IMR-90 (cell line): ENCODE data around the gene LRRC4C. TPM values are rescaled to one million over a fixed set of nuclear protein-coding genes. Genes with fewer than 3 reads are reported as not detected.

ENCODE experiments used
- ATAC-seq: fragments of 200-7000 bp; cut with Tn5 transposase; 2 replicates; pipeline ENCODE4 v1.9.1; 2020; ENCODE audit warnings: low read depth, mild to moderate bottlenecking, moderate library complexity
- BruUV-seq: library from RNA; stranded (reverse); fragments of 400-500 nt; replicated peaks from 2 replicates; lab custom pipeline; 2021; lab: Mats Ljungman, UMichigan
- CTCF ChIA-PET: fragments of 300-600 bp; formaldehyde crosslinking; extraction: SDS; loops from one replicate; lab custom pipeline; 2021; ENCODE audit warnings: antibody characterized with exemption; lab: Yijun Ruan, JAX
- POLR2A ChIA-PET: fragments of 300-600 bp; sonication (Branson Sonifier 250); formaldehyde crosslinking; loops from one replicate; lab custom pipeline; 2022; ENCODE audit warnings: antibody characterized with exemption; ENCODE audit not compliant: unreplicated experiment; lab: Charles Lee
- DNase-seq: peaks from one replicate; pipeline ENCODE4 v3.0.0; 2013
- H2AFZ ChIP-seq: replicated peaks from 2 replicates; pipeline ENCODE3; 2013; ENCODE audit warnings: low read length, mild to moderate bottlenecking; ENCODE audit not compliant: poor library complexity
- H2AK5ac ChIP-seq: 2 replicates; pipeline ENCODE4 v1.6.1; 2013; ENCODE audit warnings: low read depth, low read length, inconsistent platforms
- H2AK9ac ChIP-seq: replicated peaks from 2 replicates; pipeline ENCODE3; 2013; ENCODE audit warnings: mild to moderate bottlenecking, low read depth, low read length, moderate library complexity; ENCODE audit not compliant: poor library complexity
- H2BK120ac ChIP-seq: 2 replicates; pipeline ENCODE4 v1.6.1; 2013; ENCODE audit warnings: low read depth, low read length, inconsistent platforms
- H2BK15ac ChIP-seq: 3 replicates; pipeline ENCODE4 v1.6.1; 2013; ENCODE audit warnings: low read depth, low read length, inconsistent platforms
- H2BK20ac ChIP-seq: 2 replicates; pipeline ENCODE4 v1.6.1; 2013; ENCODE audit warnings: low read depth, mild to moderate bottlenecking, inconsistent platforms, low read length, moderate library complexity
- H2BK5ac ChIP-seq: 2 replicates; pipeline ENCODE4 v1.6.1; 2013; ENCODE audit warnings: mild to moderate bottlenecking, low read depth, low read length, inconsistent platforms; ENCODE audit not compliant: poor library complexity, severe bottlenecking
- H3K14ac ChIP-seq: replicated peaks from 2 replicates; pipeline ENCODE4 v1.6.1; 2013; ENCODE audit warnings: low read depth, low read length, inconsistent platforms
- H3K18ac ChIP-seq: 2 replicates; pipeline ENCODE4 v1.6.1; 2013; ENCODE audit warnings: low read depth, low read length, control low read depth
- H3K23ac ChIP-seq: 2 replicates; pipeline ENCODE4 v1.6.1; 2013; ENCODE audit warnings: low read depth, low read length, inconsistent platforms
- H3K27ac ChIP-seq: 2 replicates; pipeline ENCODE4 v1.5.1; 2013; ENCODE audit warnings: mild to moderate bottlenecking, control low read depth, low read length; ENCODE audit not compliant: insufficient read depth
- H3K27me3 ChIP-seq: 2 replicates; pipeline ENCODE4 v1.6.1; 2013; ENCODE audit warnings: low read length; ENCODE audit not compliant: control insufficient read depth, insufficient read depth
- H3K36me3 ChIP-seq: 2 replicates; pipeline ENCODE4 v1.6.1; 2013; ENCODE audit warnings: low read length, mixed read lengths; ENCODE audit not compliant: control insufficient read depth, insufficient read depth
- H3K4ac ChIP-seq: 2 replicates; pipeline ENCODE4 v1.6.1; 2013; ENCODE audit warnings: low read depth, low read length, inconsistent platforms
- H3K4me1 ChIP-seq: 2 replicates; pipeline ENCODE4 v1.6.1; 2013; ENCODE audit warnings: low read length, mixed read lengths; ENCODE audit not compliant: control insufficient read depth, insufficient read depth
- H3K4me2 ChIP-seq: 2 replicates; pipeline ENCODE4 v1.6.1; 2013; ENCODE audit warnings: low read depth, mild to moderate bottlenecking, control low read depth, low read length, moderate library complexity
- H3K4me3 ChIP-seq: 2 replicates; pipeline ENCODE4 v1.5.1; 2013; ENCODE audit warnings: low read depth, mild to moderate bottlenecking, control low read depth, low read length, moderate library complexity; ENCODE audit not compliant: insufficient read depth
- H3K56ac ChIP-seq: 2 replicates; pipeline ENCODE4 v1.6.1; 2013; ENCODE audit warnings: low read length, inconsistent platforms; ENCODE audit not compliant: insufficient read depth; ENCODE audit errors: extremely low read depth
- H3K79me1 ChIP-seq, 2 experiments: 2 replicates each; pipeline ENCODE4 v1.6.1; 2013; ENCODE audit warnings: low read length in 2 of 2, inconsistent platforms in 1 of 2, low read depth in 1 of 2
- H3K9ac ChIP-seq: 2 replicates; pipeline ENCODE4 v1.6.1; 2013; ENCODE audit warnings: low read depth, low read length, control low read depth
- H3K9me1 ChIP-seq: 2 replicates; pipeline ENCODE4 v1.6.1; 2013; ENCODE audit warnings: low read length, inconsistent platforms; ENCODE audit not compliant: insufficient read depth
- H3K9me3 ChIP-seq: 2 replicates; pipeline ENCODE4 v1.6.1; 2013; ENCODE audit warnings: low read length; ENCODE audit not compliant: control insufficient read depth, insufficient read depth
- H4K20me1 ChIP-seq: 2 replicates; pipeline ENCODE4 v1.6.1; 2013; ENCODE audit warnings: low read length, inconsistent platforms; ENCODE audit not compliant: insufficient read depth
- H4K5ac ChIP-seq: 2 replicates; pipeline ENCODE4 v1.6.1; 2013; ENCODE audit warnings: mild to moderate bottlenecking, low read depth, low read length, control low read depth
- H4K8ac ChIP-seq, 2 experiments: 2 replicates each; pipeline ENCODE4 v1.6.1; 2013; ENCODE audit warnings: low read depth in 2 of 2, low read length in 2 of 2, control low read depth in 1 of 2, inconsistent platforms in 1 of 2
- H4K91ac ChIP-seq: 2 replicates; pipeline ENCODE4 v1.6.1; 2013; ENCODE audit warnings: low read depth, low read length, inconsistent platforms; ENCODE audit not compliant: insufficient read depth
- CHD1 ChIP-seq: IDR thresholded peaks from 2 replicates; pipeline ENCODE4 v1.6.1; 2012; ENCODE audit warnings: low read depth, low read length, improper control_type of control experiment
- FOS ChIP-seq: fragments of 150-350 bp; IDR thresholded peaks from 2 replicates; pipeline ENCODE4 v1.6.1; 2016; ENCODE audit warnings: low read depth, low read length
- MAFK ChIP-seq: IDR thresholded peaks from 2 replicates; pipeline ENCODE4 v1.6.1; 2012; ENCODE audit warnings: low read depth, low read length, improper control_type of control experiment
- MAZ ChIP-seq: IDR thresholded peaks from 2 replicates; pipeline ENCODE4 v1.6.1; 2012; ENCODE audit warnings: low read depth, mild to moderate bottlenecking, low read length, improper control_type of control experiment, moderate library complexity, borderline replicate concordance
- POLR2A ChIP-seq: IDR thresholded peaks from 2 replicates; pipeline ENCODE4 v1.6.1; 2012; ENCODE audit warnings: mild to moderate bottlenecking, low read depth, low read length
- RCOR1 ChIP-seq: IDR thresholded peaks from 2 replicates; pipeline ENCODE4 v1.6.1; 2012; ENCODE audit warnings: mild to moderate bottlenecking, low read length, improper control_type of control experiment; ENCODE audit not compliant: insufficient replicate concordance
- SMC3 ChIP-seq: fragments of 150-350 bp; IDR thresholded peaks from 2 replicates; pipeline ENCODE4 v1.6.1; 2016; ENCODE audit warnings: low read depth, mild to moderate bottlenecking, antibody characterized with exemption, low read length, moderate library complexity
- dilution Hi-C: fragments of 300-500 bp; cut with HindIII; formaldehyde crosslinking; loops from one replicate; pipeline ENCODE4 v1.14.3; 2018; ENCODE audit warnings: low sequenced_read_pairs; ENCODE audit not compliant: unreplicated experiment
- in situ Hi-C: fragments of 300-500 bp; cut with MboI; formaldehyde crosslinking; loops from 3 replicates; pipeline ENCODE4 v1.14.3; 2019; ENCODE audit warnings: low sequenced_read_pairs, inconsistent platforms, mixed read lengths
- intact Hi-C: fragments of 100-400 bp; cut with micrococcal nuclease; formaldehyde crosslinking; loops from 2 replicates; pipeline ENCODE4 v1.10.0; 2022
- polyA plus RNA-seq, 3 experiments: library from polyadenylated mRNA; depleted of rRNA; stranded (reverse); fragments of >200 nt; gene quantifications; 2 replicates each; pipeline ENCODE4 v1.2.3, GENCODE V29; 2012; ENCODE audit warnings: low replicate concordance in 1 of 3
- total RNA-seq: library from RNA; depleted of rRNA; stranded (reverse); fragments of >200 nt; gene quantifications from 2 replicates; pipeline ENCODE4 v1.2.3, GENCODE V29; 2012

Gene LRRC4C
- total and polyA plus RNA-seq, 2 of the 4 experiments (the other 2 are of a cell fraction) = under 0.01 to 0.03 TPM

DNA sequence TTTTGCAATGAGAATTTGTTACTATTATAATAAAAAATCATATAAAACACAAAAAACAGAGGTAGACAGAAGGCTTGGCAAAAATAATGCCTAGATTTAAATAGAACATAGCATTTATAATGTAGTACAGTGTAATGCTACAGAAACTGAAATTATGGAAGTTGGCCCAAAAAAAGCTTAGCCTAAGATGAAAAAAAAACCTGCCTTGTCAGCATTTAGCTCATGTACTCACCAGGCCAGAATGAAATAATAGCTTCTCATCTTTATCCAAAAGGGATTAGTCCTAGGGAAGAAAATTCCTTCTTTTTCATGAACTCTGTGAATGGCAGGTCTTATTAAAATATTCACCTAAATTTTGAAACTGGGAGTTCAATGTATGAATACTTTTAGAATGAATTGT lies 951.1 kb downstream of the LRRC4C start:
- DNase-seq = no peak
- Histone ChIP-seq H3K4me1 (no peaks in the 10 kb centered on the region), H3K23ac (no peak overlapping the region), H3K4me2 (no peak overlapping the region), H3K4me3 (no peak overlapping the region), H3K9me3 (0 out of 2 replicates have a peak, but pooled peaks cover under 1% of the 10 kb centered on the region), H4K20me1 (no peaks in the 10 kb centered on the region), H4K8ac (no peak overlapping the region), H2AK9ac (no peak overlapping the region), H3K36me3 (no peaks in the 10 kb centered on the region), H3K4ac (no peak overlapping the region), H2AFZ (no peak overlapping the region), H2BK15ac (no peak overlapping the region), H2AK5ac (no peak overlapping the region), H3K14ac (no peak overlapping the region), H2BK20ac (no peak overlapping the region), H3K27ac (no peak overlapping the region), H3K18ac (no peak overlapping the region), H2BK5ac (no peak overlapping the region), H3K9ac (no peak overlapping the region), H3K27me3 (no peaks in the 10 kb centered on the region), H3K79me1 (no peaks in the 10 kb centered on the region), H4K5ac (no peak overlapping the region), H4K91ac (no peak overlapping the region), H3K9me1 (no peaks in the 10 kb centered on the region), H2BK120ac (no peak overlapping the region), H3K56ac (no peak overlapping the region)
- TF ChIP-seq FOS (no peak), RCOR1 (no peak), MAFK (peak; percentile 94), CHD1 (no peak), MAZ (no peak), SMC3 (no peak), POLR2A (no peak)
- dilution Hi-C loops = no loop called here
- no peak for ATAC-seq
- intact Hi-C loops = no loop called here
- ChIA-PET POLR2A (no interaction called here), CTCF (no interaction called here)
- no TSS peak for BruUV-seq
- in situ Hi-C loops = no loop called here
